ENCODE results near the gene DNAH12. TPM values are rescaled to one million over a fixed set of nuclear protein-coding genes. Genes with fewer than 3 reads are reported as not detected.
"Not testable (repeated sequence)": the region's sequence is repeated elsewhere in the genome, so short reads cannot be mapped to it uniquely, and the experiment has no call there.

Gene DNAH12
- total and polyA plus RNA-seq, 3 experiments from 2014 or later = 0.09 to 0.13 TPM; not detected in 1

DNA sequence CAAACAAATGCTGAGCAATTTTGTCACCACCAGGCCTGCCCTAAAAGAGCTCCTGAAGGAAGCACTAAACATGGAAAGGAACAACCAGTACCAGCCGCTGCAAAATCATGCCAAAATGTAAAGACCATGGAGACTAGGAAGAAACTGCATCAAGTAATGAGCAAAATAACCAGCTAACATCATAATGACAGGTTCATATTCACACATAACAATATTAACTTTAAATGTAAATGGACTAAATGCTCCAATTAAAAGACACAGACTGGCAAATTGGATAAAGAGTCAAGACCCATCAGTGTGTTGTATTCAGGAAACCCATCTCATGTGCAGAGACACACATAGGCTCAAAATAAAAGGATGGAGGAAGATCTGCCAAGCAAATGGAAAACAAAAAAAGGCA lies 217.6 kb downstream of the DNAH12 start:
- H3K9me3 Mint-ChIP-seq; CTCF ChIA-PET; H3K27ac ChIP-seq (ENCODE audit: low read depth, low read length); DNase-seq; H3K9me3 ChIP-seq (ENCODE audit: low read length); H3K36me3 ChIP-seq (ENCODE audit: insufficient read depth, low read length); POLR2A ChIA-PET; H3K27me3 ChIP-seq (ENCODE audit: insufficient read depth, low read length, poor library complexity, severe bottlenecking); H3K27ac Mint-ChIP-seq; H3K4me3 ChIP-seq (ENCODE audit: low read length); H3K4me1 Mint-ChIP-seq; H3K4me1 ChIP-seq (ENCODE audit: insufficient read depth, low read length); H3K4me3 Mint-ChIP-seq; H3K36me3 Mint-ChIP-seq: not testable (repeated sequence)
- H3K27me3 Mint-ChIP-seq = peaks cover 13 to 28% of the 10 kb centered on the region in 2 donors

DNA sequence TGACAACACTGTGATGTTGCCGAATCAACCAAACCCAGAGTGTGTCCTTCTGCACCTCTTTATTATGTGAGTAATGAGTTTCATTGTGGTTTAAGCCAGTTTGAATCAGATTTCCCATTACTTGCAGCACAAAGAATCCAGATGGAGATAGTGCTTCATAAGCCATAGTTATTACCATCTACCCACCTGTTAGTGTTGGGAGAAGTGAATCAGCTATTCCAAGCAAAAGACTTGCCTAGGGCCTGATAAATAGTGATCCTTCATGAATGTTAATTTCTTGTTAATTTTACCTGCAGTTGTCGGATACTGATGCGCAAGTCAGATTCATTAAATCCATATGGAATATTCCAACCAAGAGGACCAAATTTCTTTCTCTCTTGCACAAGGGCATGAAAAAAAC lies 229.9 kb downstream of the DNAH12 start:
- Mint-ChIP-seq H3K36me3 (no peaks in the 10 kb centered on the region), H3K27ac (no peak overlapping the region), H3K27me3 (peaks cover 4 to 33% of the 10 kb centered on the region in 2 donors), H3K4me3 (no peak overlapping the region), H3K9me3 (peaks cover 0 to 10% (median 3%) of the 10 kb centered on the region in 5 donors), H3K4me1 (no peaks in the 10 kb centered on the region)
- ChIA-PET CTCF (no interaction called here), POLR2A (no interaction called here)
- DNase-seq = no peak
- no peaks in the 10 kb centered on the region for H3K36me3 ChIP-seq (ENCODE audit: insufficient read depth, low read length)
- no peak overlapping the region for H3K4me3 ChIP-seq (ENCODE audit: low read length)
- no peaks in the 10 kb centered on the region for H3K9me3 ChIP-seq (ENCODE audit: low read length)
- H3K27me3 ChIP-seq (ENCODE audit: insufficient read depth, low read length, poor library complexity, severe bottlenecking) = no peaks in the 10 kb centered on the region
- H3K27ac ChIP-seq (ENCODE audit: low read depth, low read length) = no peak overlapping the region
- H3K4me1 ChIP-seq (ENCODE audit: insufficient read depth, low read length) = no peaks in the 10 kb centered on the region

DNA sequence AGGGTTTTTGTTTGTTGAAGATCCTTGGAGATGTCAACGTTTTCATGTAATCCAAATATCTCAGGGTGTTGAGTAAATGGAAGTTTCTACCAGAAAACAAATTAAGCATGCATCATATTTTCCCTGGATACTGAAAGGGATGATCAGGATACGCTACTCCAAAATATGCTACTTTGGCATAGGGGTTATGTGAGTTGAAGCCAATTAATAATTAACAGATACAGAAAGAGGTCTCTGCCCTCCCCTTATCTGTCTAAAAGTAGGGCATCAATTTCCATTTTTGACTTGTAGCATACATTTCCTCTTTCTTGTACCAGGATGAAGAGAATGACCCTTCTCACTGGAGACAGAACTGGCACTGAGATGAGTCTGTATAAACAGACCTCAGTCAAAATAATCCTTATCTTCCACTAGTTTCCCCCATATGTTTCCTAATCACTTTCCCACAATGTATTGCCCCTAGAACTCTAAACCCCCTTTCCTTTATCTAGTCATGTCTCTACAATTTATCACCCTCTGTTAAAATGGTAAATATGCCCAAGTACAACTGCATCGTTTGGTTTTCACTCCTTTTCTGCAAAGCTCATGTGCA lies 234.3 kb downstream of the DNAH12 start:
- Histone ChIP-seq H3K36me3 (ENCODE audit: insufficient read depth, low read length) (no peaks in the 10 kb centered on the region), H3K9me3 (ENCODE audit: low read length) (no peaks in the 10 kb centered on the region), H3K4me1 (ENCODE audit: insufficient read depth, low read length) (no peaks in the 10 kb centered on the region), H3K27ac (ENCODE audit: low read depth, low read length) (no peak overlapping the region), H3K27me3 (ENCODE audit: insufficient read depth, low read length, poor library complexity, severe bottlenecking) (no peaks in the 10 kb centered on the region), H3K4me3 (ENCODE audit: low read length) (no peak overlapping the region)
- H3K4me3 Mint-ChIP-seq = no peak overlapping the region
- H3K4me1 Mint-ChIP-seq = no peaks in the 10 kb centered on the region
- H3K9me3 Mint-ChIP-seq = no peaks in the 10 kb centered on the region
- ChIA-PET CTCF (no interaction called here), POLR2A (no interaction called here)
- H3K36me3 Mint-ChIP-seq = no peaks in the 10 kb centered on the region
- H3K27ac Mint-ChIP-seq = no peak overlapping the region
- H3K27me3 Mint-ChIP-seq = peaks cover 2 to 15% of the 10 kb centered on the region in 2 donors
- no peak for DNase-seq

DNA sequence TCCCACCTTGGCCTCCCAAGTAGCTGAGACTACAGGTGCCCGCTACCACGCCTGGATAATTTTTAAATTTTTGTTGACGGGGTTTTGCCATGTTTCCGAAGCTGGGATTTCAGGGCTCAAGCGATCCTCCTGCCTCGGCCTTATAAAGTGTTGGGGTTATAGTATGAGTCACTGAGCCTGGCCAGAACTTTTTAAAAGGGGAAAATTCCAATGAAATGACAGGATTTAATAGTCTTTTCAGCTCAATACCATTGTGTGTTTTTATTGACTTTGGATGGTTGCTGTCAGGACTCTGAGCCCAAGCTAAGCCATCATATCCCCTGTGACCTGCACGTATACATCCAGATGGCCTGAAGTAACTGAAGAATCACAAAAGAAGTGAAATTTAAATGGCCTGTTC lies 240.6 kb downstream of the DNAH12 start:
- H3K27me3 Mint-ChIP-seq = peaks cover 14 to 39% of the 10 kb centered on the region in 2 donors
- H3K4me3 Mint-ChIP-seq; H3K4me3 ChIP-seq (ENCODE audit: low read length); H3K4me1 ChIP-seq (ENCODE audit: insufficient read depth, low read length); H3K4me1 Mint-ChIP-seq; H3K27ac Mint-ChIP-seq; DNase-seq; H3K9me3 Mint-ChIP-seq; CTCF ChIA-PET; H3K36me3 ChIP-seq (ENCODE audit: insufficient read depth, low read length); POLR2A ChIA-PET; H3K9me3 ChIP-seq (ENCODE audit: low read length); H3K36me3 Mint-ChIP-seq; H3K27ac ChIP-seq (ENCODE audit: low read depth, low read length); H3K27me3 ChIP-seq (ENCODE audit: insufficient read depth, low read length, poor library complexity, severe bottlenecking): not testable (repeated sequence)

DNA sequence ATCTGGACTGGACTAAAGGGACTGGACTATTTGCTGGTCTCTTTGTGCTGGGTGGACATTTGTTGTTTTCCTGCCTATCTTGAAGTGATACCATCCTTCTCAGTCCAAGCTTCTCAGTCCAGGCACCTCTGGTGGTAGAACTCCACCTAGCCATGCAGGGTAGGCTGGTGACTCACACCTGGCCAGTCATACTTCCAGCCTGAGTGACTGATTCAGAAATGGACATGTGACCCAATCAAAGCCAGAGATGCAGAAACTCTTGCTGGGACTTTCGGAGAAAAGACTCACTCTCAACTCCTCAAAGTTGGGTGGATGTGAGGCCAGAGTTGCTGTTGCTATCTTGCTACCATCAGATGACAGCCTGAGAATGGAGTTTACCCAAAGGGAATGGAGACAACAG lies 246.1 kb downstream of the DNAH12 start:
- no peaks in the 10 kb centered on the region for H3K9me3 Mint-ChIP-seq
- H3K4me1 Mint-ChIP-seq = no peaks in the 10 kb centered on the region
- Histone ChIP-seq H3K36me3 (ENCODE audit: insufficient read depth, low read length) (no peaks in the 10 kb centered on the region), H3K9me3 (ENCODE audit: low read length) (no peaks in the 10 kb centered on the region), H3K27me3 (ENCODE audit: insufficient read depth, low read length, poor library complexity, severe bottlenecking) (no peaks in the 10 kb centered on the region), H3K4me1 (ENCODE audit: insufficient read depth, low read length) (no peaks in the 10 kb centered on the region), H3K4me3 (ENCODE audit: low read length) (no peak overlapping the region), H3K27ac (ENCODE audit: low read depth, low read length) (no peak overlapping the region)
- no peak overlapping the region for H3K4me3 Mint-ChIP-seq
- ChIA-PET CTCF (no interaction called here), POLR2A (no interaction called here)
- H3K36me3 Mint-ChIP-seq = no peaks in the 10 kb centered on the region
- no peak overlapping the region for H3K27ac Mint-ChIP-seq
- H3K27me3 Mint-ChIP-seq = peaks cover 15 to 46% of the 10 kb centered on the region in 2 donors
- DNase-seq = no peak

DNA sequence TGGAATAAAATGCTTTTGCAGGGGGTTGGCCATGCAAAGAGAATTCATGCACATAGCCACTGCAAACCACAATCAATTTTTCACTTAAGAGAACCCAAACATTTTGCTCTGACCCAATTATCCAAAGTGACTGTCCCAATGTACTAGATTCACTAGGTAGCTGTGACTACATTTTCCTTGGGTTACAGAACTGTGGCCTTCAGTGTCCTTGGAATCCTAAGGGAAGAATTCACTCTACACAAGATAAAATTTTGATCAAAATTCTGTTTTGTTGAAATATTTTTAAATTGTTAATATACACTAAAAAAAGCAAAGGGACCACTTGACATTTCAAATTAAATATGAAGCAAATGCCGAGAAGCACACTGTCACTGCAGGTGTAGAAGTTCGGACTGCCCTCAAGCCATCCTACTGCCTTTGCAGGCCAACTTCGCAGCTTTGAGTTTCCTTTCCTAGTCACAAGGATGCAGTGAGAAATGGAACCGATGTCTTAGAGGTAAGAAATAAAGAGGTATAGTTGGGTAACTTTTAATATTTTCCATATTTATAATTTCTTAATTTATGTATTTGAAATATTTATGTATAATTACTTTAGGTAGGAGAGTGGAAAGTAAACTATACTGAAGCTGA lies 251.1 kb downstream of the DNAH12 start:
- Mint-ChIP-seq H3K4me1 (no peaks in the 10 kb centered on the region), H3K4me3 (no peak overlapping the region), H3K9me3 (peaks cover 0 to 3% (median 0%) of the 10 kb centered on the region in 5 donors), H3K36me3 (no peaks in the 10 kb centered on the region), H3K27ac (no peak overlapping the region), H3K27me3 (peaks cover 19 to 46% of the 10 kb centered on the region in 2 donors)
- ChIA-PET POLR2A (no interaction called here), CTCF (no interaction called here)
- no peaks in the 10 kb centered on the region for H3K27me3 ChIP-seq (ENCODE audit: insufficient read depth, low read length, poor library complexity, severe bottlenecking)
- no peak for DNase-seq
- no peaks in the 10 kb centered on the region for H3K36me3 ChIP-seq (ENCODE audit: insufficient read depth, low read length)
- no peak overlapping the region for H3K27ac ChIP-seq (ENCODE audit: low read depth, low read length)
- H3K9me3 ChIP-seq (ENCODE audit: low read length) = no peaks in the 10 kb centered on the region
- H3K4me1 ChIP-seq (ENCODE audit: insufficient read depth, low read length) = no peaks in the 10 kb centered on the region
- H3K4me3 ChIP-seq (ENCODE audit: low read length) = no peak overlapping the region

GRCh38 chr3:57292159-57292896 lies 251.8 kb downstream of the DNAH12 start, which contains the start of gene ASB14:
Gene ASB14 (minus strand): TSS chr3:57292685. CDS start chr3:57292033, 652 bp downstream.
- Histone ChIP-seq H3K4me1 (ENCODE audit: insufficient read depth, low read length) (no peaks in the 10 kb centered on the region), H3K9me3 (ENCODE audit: low read length) (no peaks in the 10 kb centered on the region), H3K27ac (ENCODE audit: low read depth, low read length) (no peak within 1 kb of the TSS), H3K27me3 (ENCODE audit: insufficient read depth, low read length, poor library complexity, severe bottlenecking) (no peaks in the 10 kb centered on the region), H3K36me3 (ENCODE audit: insufficient read depth, low read length) (no peaks in the 10 kb centered on the region), H3K4me3 (ENCODE audit: low read length) (no peak within 1 kb of the TSS)
- Mint-ChIP-seq H3K27me3 (peaks cover 19 to 40% of the 10 kb centered on the region in 2 donors), H3K27ac (no peak within 1 kb of the TSS), H3K4me1 (no peaks in the 10 kb centered on the region), H3K4me3 (no peak within 1 kb of the TSS), H3K9me3 (peaks cover 0 to 3% (median 0%) of the 10 kb centered on the region in 5 donors), H3K36me3 (peaks cover 0 to 4% (median 0%) of the 10 kb centered on the region in 3 donors)
- no peak for DNase-seq
- ChIA-PET POLR2A (no interaction called here), CTCF (no interaction called here)

- Histone ChIP-seq H3K36me3 (ENCODE audit: insufficient read depth, low read length) (no peaks in the 10 kb centered on the region), H3K9me3 (ENCODE audit: low read length) (no peaks in the 10 kb centered on the region), H3K4me1 (ENCODE audit: insufficient read depth, low read length) (no peaks in the 10 kb centered on the region), H3K4me3 (ENCODE audit: low read length) (no peak overlapping the region), H3K27ac (ENCODE audit: low read depth, low read length) (no peak overlapping the region), H3K27me3 (ENCODE audit: insufficient read depth, low read length, poor library complexity, severe bottlenecking) (no peaks in the 10 kb centered on the region)
- Mint-ChIP-seq H3K27me3 (peaks cover 14 to 17% of the 10 kb centered on the region in 2 donors), H3K27ac (no peak overlapping the region), H3K4me3 (no peak overlapping the region), H3K4me1 (no peaks in the 10 kb centered on the region), H3K36me3 (peaks cover 0 to 5% (median 1%) of the 10 kb centered on the region in 3 donors), H3K9me3 (peaks cover 0 to 3% (median 0%) of the 10 kb centered on the region in 5 donors)
- DNase-seq = no peak
- POLR2A ChIA-PET = no interaction called here
- CTCF ChIA-PET = no interaction called here
These were observed 255.7 kb downstream of the DNAH12 start for GRCh38 chr3:57288403-57288802.

Data from CD8-positive, alpha-beta memory T cell (primary cell).